ENCODE results near the gene MYCBPAP. TPM values are rescaled to one million over a fixed set of nuclear protein-coding genes. Genes with fewer than 3 reads are reported as not detected.

Gene MYCBPAP
- polyA plus RNA-seq, 2 of the 4 experiments (the other 2 are of a cell fraction): 0.93 to 2.5 TPM

- TF ChIP-seq ZFP36 (IDR thresholded peaks at IDR 0.05; ENCODE audit: borderline replicate concordance, partially characterized antibody) (no peak), ZNF302 (CRISPR knock-in tag; IDR thresholded peaks at IDR 0.05) (no peak)
These were observed 37.1 kb downstream of the MYCBPAP start (continued) for GRCh38 chr17:50545311-50545710.

- Histone ChIP-seq H3K4me2 (peak overlapping the region; percentile 97), H3K9me3 (no peaks in the 10 kb centered on the region), H3K4me3 (no peak overlapping the region; the same call in 2 of the 3 replicates), H3K4me1 (peaks cover 50% of the 10 kb centered on the region), H3K27ac (peak overlapping the region; percentile 95 to 98; a peak in 5 of 6 replicates)
- FAIRE-seq: no peak
- 52% methylated on average over 4 of the region's 4 CpGs for WGBS (ENCODE audit: missing lambda C conversion rate)
- CTCF ChIA-PET: interaction anchor here (0.5 to 23.7 kb wide), 39 partner anchors 9 to 402 kb away, joined by 3 to 753 read pairs (median 4); partner anchors contain the start of genes ANKRD40 and CACNA1G
- POLR2A ChIA-PET: interaction anchor here (0.6 to 1.3 kb wide), 3 partner anchors 150 to 319 kb away, joined by 3 to 6 read pairs (median 4); partner anchors contain the start of genes LUC7L3 and TOB1
- no peak for ATAC-seq
- TF ChIP-seq KDM1A (IDR thresholded peaks at IDR 0.05; ENCODE audit: low read depth) (no peak), MAFK (IDR thresholded peaks at IDR 0.05; ENCODE audit: partially characterized antibody) (peak; percentile 17), NR3C1 (IDR thresholded peaks at IDR 0.05) (no peak)
- DNase-seq (ENCODE audit: low read depth in 1 of 2, low spot score in 1 of 2): no peak
These were observed 38.4 kb downstream of the MYCBPAP start for GRCh38 chr17:50546701-50547034.

- POLR2A ChIA-PET: interaction anchor here (0.6 to 1.3 kb wide), 5 partner anchors 113 to 319 kb away, joined by 3 to 6 read pairs (median 4); partner anchors contain the start of genes LUC7L3 and TOB1
- TF ChIP-seq ATOH8 (CRISPR knock-in tag; IDR thresholded peaks at IDR 0.05; ENCODE audit: low read depth) (no peak), KDM5A (IDR thresholded peaks at IDR 0.05) (no peak), MYC (IDR thresholded peaks at IDR 0.05; ENCODE audit: borderline replicate concordance, low read length) (peak; percentile 59), BCL3 (IDR thresholded peaks at IDR 0.05) (peak; percentile 71; the same call in 1 of the 3 replicates), ZSCAN20 (CRISPR knock-in tag; IDR thresholded peaks at IDR 0.05) (no peak), CBX2 (IDR thresholded peaks at IDR 0.05; ENCODE audit: borderline replicate concordance, low read depth) (no peak), HOXB13 (CRISPR knock-in tag; IDR thresholded peaks at IDR 0.05; ENCODE audit: low read depth) (no peak), CTCF (IDR thresholded peaks at IDR 0.05) (peak; percentile 99), TP53 (CRISPR knock-in tag; IDR thresholded peaks at IDR 0.05) (no peak), HDAC2 (IDR thresholded peaks at IDR 0.05) (no peak), NPAS2 (CRISPR knock-in tag; IDR thresholded peaks at IDR 0.05; ENCODE audit: borderline replicate concordance) (no peak), FOXS1 (CRISPR knock-in tag; IDR thresholded peaks at IDR 0.05) (no peak), KDM1A (IDR thresholded peaks at IDR 0.05; ENCODE audit: low read depth) (no peak), HMGXB4 (CRISPR knock-in tag; IDR thresholded peaks at IDR 0.05; ENCODE audit: borderline replicate concordance) (no peak), HEYL (CRISPR knock-in tag; IDR thresholded peaks at IDR 0.05) (no peak), REST (IDR thresholded peaks at IDR 0.05) (no peak), RNF2 (IDR thresholded peaks at IDR 0.05; ENCODE audit: borderline replicate concordance, low read depth) (no peak), ZNF302 (CRISPR knock-in tag; IDR thresholded peaks at IDR 0.05) (no peak), SMC3 (IDR thresholded peaks at IDR 0.05) (peak; percentile 98), CHD4 (IDR thresholded peaks at IDR 0.05; ENCODE audit: borderline replicate concordance) (no peak), EHF (CRISPR knock-in tag; IDR thresholded peaks at IDR 0.05) (no peak)
These were observed 38.9 kb downstream of the MYCBPAP start, which contains the start of gene SPATA20 for GRCh38 chr17:50547035-50547735. SPATA20 (plus strand) TSS chr17:50547174; CDS start chr17:50547209, 35 bp downstream.

More at GRCh38 chr17:50547035-50547735, 38.9 kb downstream of the MYCBPAP start, which contains the start of gene SPATA20:
- CTCF ChIA-PET: interaction anchor here (0.6 to 23.7 kb wide), 39 partner anchors 10 to 402 kb away, joined by 3 to 753 read pairs (median 4); partner anchors contain the start of genes ANKRD40 and CACNA1G
- Histone ChIP-seq H3K9me3 (no peaks in the 10 kb centered on the region), H3K4me2 (peak within 1 kb of the TSS; percentile 97), H3K27ac (peak within 1 kb of the TSS; percentile 95 to 98), H3K4me1 (peaks cover 50% of the 10 kb centered on the region), H3K4me3 (peak within 1 kb of the TSS; percentile 67)
- DNase-seq (ENCODE audit: low read depth in 1 of 2, low spot score in 1 of 2) (peak; percentile 89 to 93), ATAC-seq (peak; percentile 72 to 84), FAIRE-seq (peak; percentile 32)
- 2% methylated on average over 33 of the region's 42 CpGs for WGBS (ENCODE audit: missing lambda C conversion rate)

Data from A549 (cell line).